ENCODE results near the gene SPOP. TPM values are rescaled to one million over a fixed set of nuclear protein-coding genes. Genes with fewer than 3 reads are reported as not detected.
A peak's percentile ranks its signal among the peaks of the same experiment; 100 is the strongest.

SPOP gene
- polyA plus RNA-seq, 3 donors from 2014 or later = 64.9 to 180 (median 105) TPM

- Mint-ChIP-seq H3K4me3 (no peak overlapping the region), H3K27me3 (ENCODE audit: low read depth in 3 of 3) (peaks cover 0 to 2% (median 1%) of the 10 kb centered on the region in 3 donors), H3K4me1 (peaks cover 0 to 9% of the 10 kb centered on the region in 2 donors), H3K27ac (no peak overlapping the region), H3K36me3 (peaks cover 24 to 35% (median 24%) of the 10 kb centered on the region in 3 donors), H3K9me3 (no peaks in the 10 kb centered on the region)
- DNase-seq = no peak
Observed at GRCh38 chr17:49613182-49613800, 64.6 kb downstream of the SPOP start.

DNA sequence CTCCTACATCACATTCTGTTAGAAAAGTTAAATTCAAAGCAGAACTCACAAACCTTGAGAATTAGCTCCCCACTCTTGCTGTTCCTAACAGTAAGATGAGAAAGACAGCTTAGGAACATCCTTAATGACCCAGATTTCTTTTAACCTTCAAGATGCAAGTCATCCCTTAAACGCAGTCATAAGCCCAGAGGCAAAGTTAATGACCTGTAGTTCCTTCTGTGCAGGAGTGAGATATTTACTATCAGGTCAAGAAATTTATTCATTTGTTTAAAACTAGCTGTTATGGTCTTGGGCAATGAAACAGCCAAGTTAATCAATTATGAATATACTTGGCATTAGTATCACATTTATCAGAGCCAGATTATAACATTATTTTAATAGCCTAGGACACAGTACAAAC is 65.2 kb downstream of the SPOP start:
- Mint-ChIP-seq H3K27ac (no peak overlapping the region), H3K4me1 (peaks cover 0 to 5% of the 10 kb centered on the region in 2 donors), H3K4me3 (no peak overlapping the region), H3K9me3 (no peaks in the 10 kb centered on the region), H3K36me3 (peaks cover 22 to 35% (median 24%) of the 10 kb centered on the region in 3 donors), H3K27me3 (ENCODE audit: low read depth in 3 of 3) (peaks cover 0 to 2% (median 1%) of the 10 kb centered on the region in 3 donors)
- DNase-seq = no peak

- H3K27ac Mint-ChIP-seq = peak overlapping the region in 2 of 6 donors; percentile 45 to 67
- no peak for DNase-seq
- peaks cover 0 to 5% of the 10 kb centered on the region in 2 donors for H3K4me1 Mint-ChIP-seq
- H3K4me3 Mint-ChIP-seq = no peak overlapping the region
- H3K36me3 Mint-ChIP-seq = peaks cover 20 to 33% (median 22%) of the 10 kb centered on the region in 3 donors
- no peaks in the 10 kb centered on the region for H3K9me3 Mint-ChIP-seq
- peaks cover 0 to 3% (median 2%) of the 10 kb centered on the region in 3 donors for H3K27me3 Mint-ChIP-seq (ENCODE audit: low read depth in 3 of 3)
Observed at GRCh38 chr17:49610883-49611584, 66.9 kb downstream of the SPOP start.

- Mint-ChIP-seq H3K4me3 (no peak overlapping the region), H3K4me1 (no peaks in the 10 kb centered on the region), H3K36me3 (peaks cover 13 to 47% (median 30%) of the 10 kb centered on the region in 3 donors), H3K27me3 (ENCODE audit: low read depth in 3 of 3) (peaks cover 0 to 1% (median 0%) of the 10 kb centered on the region in 3 donors), H3K9me3 (no peaks in the 10 kb centered on the region), H3K27ac (peak overlapping the region in 1 of 6 donors; percentile 14)
- no peak for DNase-seq
Observed at GRCh38 chr17:49604314-49604869, 73.5 kb downstream of the SPOP start.

GRCh38 chr17:49603720-49604119 is 74.2 kb downstream of the SPOP start:
- no peak for DNase-seq
- peaks cover 10 to 49% (median 32%) of the 10 kb centered on the region in 3 donors for H3K36me3 Mint-ChIP-seq
- no peaks in the 10 kb centered on the region for H3K9me3 Mint-ChIP-seq
- peak overlapping the region in 1 of 6 donors; percentile 14 for H3K27ac Mint-ChIP-seq
- H3K27me3 Mint-ChIP-seq (ENCODE audit: low read depth in 3 of 3) = peaks cover 0 to 1% (median 0%) of the 10 kb centered on the region in 3 donors
- no peaks in the 10 kb centered on the region for H3K4me1 Mint-ChIP-seq
- H3K4me3 Mint-ChIP-seq = no peak overlapping the region

GRCh38 chr17:49603238-49603637 is 74.7 kb downstream of the SPOP start:
- H3K27me3 Mint-ChIP-seq (ENCODE audit: low read depth in 3 of 3) = peaks cover 0 to 1% (median under 1%) of the 10 kb centered on the region in 3 donors
- no peak overlapping the region for H3K4me3 Mint-ChIP-seq
- H3K9me3 Mint-ChIP-seq = no peaks in the 10 kb centered on the region
- no peak overlapping the region for H3K27ac Mint-ChIP-seq
- H3K4me1 Mint-ChIP-seq = no peaks in the 10 kb centered on the region
- H3K36me3 Mint-ChIP-seq = peaks cover 10 to 54% (median 35%) of the 10 kb centered on the region in 3 donors
- no peak for DNase-seq

GRCh38 chr17:49602783-49603182 is 75.1 kb downstream of the SPOP start:
- DNase-seq = no peak
- Mint-ChIP-seq H3K27ac (peak overlapping the region in 2 of 6 donors; percentile 2 to 17), H3K4me1 (no peaks in the 10 kb centered on the region), H3K36me3 (peaks cover 10 to 56% (median 37%) of the 10 kb centered on the region in 3 donors), H3K9me3 (no peaks in the 10 kb centered on the region), H3K4me3 (no peak overlapping the region), H3K27me3 (ENCODE audit: low read depth in 3 of 3) (peaks cover 0 to 2% (median 1%) of the 10 kb centered on the region in 3 donors)

- Mint-ChIP-seq H3K27me3 (ENCODE audit: low read depth in 3 of 3) (peaks cover 0 to 2% (median 0%) of the 10 kb centered on the region in 3 donors), H3K4me1 (no peaks in the 10 kb centered on the region), H3K36me3 (peaks cover 9 to 59% (median 39%) of the 10 kb centered on the region in 3 donors), H3K9me3 (no peaks in the 10 kb centered on the region), H3K27ac (no peak overlapping the region), H3K4me3 (no peak overlapping the region)
- no peak for DNase-seq
Observed at GRCh38 chr17:49600949-49601348, 76.9 kb downstream of the SPOP start.

- H3K4me3 Mint-ChIP-seq = no peak overlapping the region
- no peak for DNase-seq
- H3K27me3 Mint-ChIP-seq (ENCODE audit: low read depth in 3 of 3) = peaks cover 0 to 2% (median 0%) of the 10 kb centered on the region in 3 donors
- no peak overlapping the region for H3K27ac Mint-ChIP-seq
- H3K4me1 Mint-ChIP-seq = no peaks in the 10 kb centered on the region
- H3K36me3 Mint-ChIP-seq = peaks cover 9 to 51% (median 37%) of the 10 kb centered on the region in 3 donors
- H3K9me3 Mint-ChIP-seq = no peaks in the 10 kb centered on the region
Observed at GRCh38 chr17:49598918-49599317, 79.0 kb downstream of the SPOP start.

DNA sequence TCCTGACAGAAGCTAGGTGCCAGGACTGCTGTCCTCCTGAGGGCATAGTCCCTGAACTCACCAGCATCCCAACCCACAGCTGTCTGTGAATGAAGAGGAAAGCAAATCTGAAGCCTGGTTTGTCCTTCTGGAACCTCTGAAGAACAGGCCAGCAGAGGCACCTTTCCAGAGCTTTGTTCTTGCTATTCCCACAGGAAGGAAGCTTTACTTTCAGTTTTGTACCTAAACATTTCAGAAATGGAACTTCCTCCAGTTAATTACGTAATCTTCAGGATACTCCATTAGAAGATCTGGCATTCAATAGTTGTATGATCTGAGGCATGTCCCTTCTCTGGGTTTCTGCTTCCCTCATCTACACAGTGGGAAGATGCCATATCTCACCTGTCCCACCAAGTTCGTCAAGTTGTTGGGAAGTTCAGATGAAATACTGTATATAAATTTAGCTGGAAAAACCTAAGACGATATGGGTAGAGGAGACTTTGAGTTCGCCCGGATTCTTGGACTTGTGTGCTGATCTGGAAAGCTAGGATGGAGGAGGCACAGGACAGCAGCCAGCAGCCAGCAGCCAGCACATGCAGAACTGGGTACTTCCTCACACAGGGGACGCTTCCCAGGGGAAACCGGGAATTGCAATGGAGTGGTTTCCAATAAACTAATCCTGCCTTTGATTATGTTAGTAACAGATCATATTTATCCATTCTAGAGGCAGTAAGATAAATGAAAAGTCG is 79.8 kb downstream of the SPOP start:
- H3K9me3 Mint-ChIP-seq = no peaks in the 10 kb centered on the region
- peaks cover 9 to 47% (median 34%) of the 10 kb centered on the region in 3 donors for H3K36me3 Mint-ChIP-seq
- no peak overlapping the region for H3K27ac Mint-ChIP-seq
- H3K4me3 Mint-ChIP-seq = no peak overlapping the region
- DNase-seq = no peak
- peaks cover 0 to 2% (median 0%) of the 10 kb centered on the region in 3 donors for H3K27me3 Mint-ChIP-seq (ENCODE audit: low read depth in 3 of 3)
- H3K4me1 Mint-ChIP-seq = no peaks in the 10 kb centered on the region

GRCh38 chr17:49597436-49597835 is 80.5 kb downstream of the SPOP start:
- no peaks in the 10 kb centered on the region for H3K9me3 Mint-ChIP-seq

DNA sequence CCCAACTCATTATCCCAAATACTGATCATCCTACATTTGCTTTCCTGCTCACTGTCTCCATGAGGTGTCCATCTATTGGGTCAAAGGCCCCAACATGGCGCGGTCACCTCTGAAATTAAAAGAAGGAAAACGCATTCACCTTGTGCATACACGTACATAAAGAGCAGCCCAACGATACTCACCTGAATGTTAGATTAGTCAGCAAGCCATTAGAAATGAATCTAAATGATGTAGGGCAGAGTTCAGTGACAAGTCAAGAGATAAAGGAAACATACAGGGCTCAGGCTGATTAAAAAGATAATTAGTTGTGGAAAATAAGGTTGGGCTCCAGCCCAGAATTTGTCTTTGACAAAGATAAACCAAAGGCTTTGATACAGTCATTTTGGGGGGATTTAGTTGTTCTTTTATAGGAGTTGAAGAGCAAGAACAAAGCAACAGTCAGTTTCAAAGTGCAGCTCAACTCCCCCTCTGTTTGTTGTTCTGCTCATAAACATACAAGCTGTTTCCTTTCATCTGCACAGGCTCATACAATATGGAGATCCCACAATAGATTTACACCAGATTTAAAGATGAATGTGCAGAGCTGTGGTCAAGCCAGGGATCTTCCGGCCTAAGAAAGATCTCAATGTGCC is 81.2 kb downstream of the SPOP start:
- no peak for DNase-seq
- Mint-ChIP-seq H3K27ac (peak overlapping the region in 2 of 6 donors; percentile 18), H3K4me3 (no peak overlapping the region), H3K36me3 (peaks cover 13 to 45% (median 42%) of the 10 kb centered on the region in 3 donors), H3K4me1 (no peaks in the 10 kb centered on the region), H3K9me3 (no peaks in the 10 kb centered on the region), H3K27me3 (ENCODE audit: low read depth in 3 of 3) (peaks cover 0 to 2% (median 0%) of the 10 kb centered on the region in 3 donors)

More at GRCh38 chr17:49597436-49597835, 80.5 kb downstream of the SPOP start:
- DNase-seq = no peak
- peaks cover 0 to 2% (median 0%) of the 10 kb centered on the region in 3 donors for H3K27me3 Mint-ChIP-seq (ENCODE audit: low read depth in 3 of 3)
- no peak overlapping the region for H3K27ac Mint-ChIP-seq
- no peaks in the 10 kb centered on the region for H3K4me1 Mint-ChIP-seq
- no peak overlapping the region for H3K4me3 Mint-ChIP-seq
- peaks cover 13 to 45% (median 39%) of the 10 kb centered on the region in 3 donors for H3K36me3 Mint-ChIP-seq

- H3K4me3 Mint-ChIP-seq = no peak overlapping the region
- no peaks in the 10 kb centered on the region for H3K9me3 Mint-ChIP-seq
Observed at GRCh38 chr17:49595980-49596379, 81.9 kb downstream of the SPOP start.

More at GRCh38 chr17:49595980-49596379, 81.9 kb downstream of the SPOP start:
- Mint-ChIP-seq H3K36me3 (peaks cover 10 to 49% (median 39%) of the 10 kb centered on the region in 3 donors), H3K27ac (no peak overlapping the region), H3K27me3 (ENCODE audit: low read depth in 3 of 3) (peaks cover 0 to 2% (median 0%) of the 10 kb centered on the region in 3 donors), H3K4me1 (no peaks in the 10 kb centered on the region)
- DNase-seq = no peak
